K562 (cell line): ENCODE data around the gene MMP17. TPM values are rescaled to one million over a fixed set of nuclear protein-coding genes. Genes with fewer than 3 reads are reported as not detected.

Source experiments
- ATAC-seq: fragments of 200-7000 bp; cut with Tn5 transposase; 3 replicates; pipeline ENCODE4 v1.9.1; 2020; ENCODE audit warnings: moderate library complexity
- BruUV-seq: library from RNA; stranded (reverse); fragments of 400-500 nt; replicated peaks from 2 replicates; lab custom pipeline; 2021; lab: Mats Ljungman, UMichigan
- CTCF ChIA-PET: fragments of 300-600 bp; formaldehyde crosslinking; extraction: SDS; loops from one replicate; lab custom pipeline; 2021; ENCODE audit warnings: low intra/inter-chr PET ratio; lab: Yijun Ruan, JAX
- POLR2A ChIA-PET: fragments of 300-600, 350-650 bp; sonication (Branson Sonifier 250); formaldehyde crosslinking; extraction: SDS; loops from one replicate; lab custom pipeline; 2021; ENCODE audit warnings: antibody characterized with exemption, inconsistent platforms; lab: Yijun Ruan, JAX
- DNase-seq, 4 experiments: peaks; one replicate each; pipeline versions ENCODE4 v3.0.0 to v3.0.0-alpha.2; 2011 to 2018; ENCODE audit warnings: low spot score in 3 of 4, mixed read lengths in 3 of 4; ENCODE audit errors: extremely low read depth in 1 of 4
- FAIRE-seq: peaks from 2 replicates; lab custom pipeline; 2011; peaks lifted over from hg19 to GRCh38; lab: Jason Lieb, UNC
- H2AFZ ChIP-seq: 2 replicates; pipeline ENCODE4 v1.6.0; 2011; ENCODE audit warnings: low read depth, low read length, control low read depth, inconsistent platforms
- H3K27ac ChIP-seq: fragments of 200-600 bp; 3 replicates; pipeline ENCODE4 v1.8.0; 2011; ENCODE audit warnings: low read depth, mild to moderate bottlenecking, control low read depth, inconsistent platforms, low read length, moderate library complexity, mixed read lengths; ENCODE audit errors: extremely low read depth
- H3K27me3 ChIP-seq, 2 experiments: fragments of 300-600 bp in 1 of 2; 2 replicates in 1 of 2; 3 replicates in 1 of 2; pipeline versions ENCODE4 v1.6.0 to v1.8.0; 2011; ENCODE audit warnings: inconsistent platforms in 2 of 2, low read length in 2 of 2, mild to moderate bottlenecking in 1 of 2, mixed read lengths in 1 of 2, moderate library complexity in 1 of 2; ENCODE audit not compliant: control insufficient read depth in 2 of 2, insufficient read depth in 2 of 2
- H3K36me3 ChIP-seq: fragments of 300-600 bp; 3 replicates; pipeline ENCODE4 v1.8.0; 2011; ENCODE audit warnings: mild to moderate bottlenecking, low read length, inconsistent platforms; ENCODE audit not compliant: control insufficient read depth, insufficient read depth
- H3K4me1 ChIP-seq, 2 experiments: fragments of 200-600 bp in 1 of 2; replicated peaks in 1 of 2; 2 replicates in 1 of 2; 3 replicates in 1 of 2; pipeline versions ENCODE4 v1.5.1 to v1.8.0; 2011; ENCODE audit warnings: inconsistent platforms in 2 of 2, low read length in 2 of 2, mild to moderate bottlenecking in 1 of 2, mixed read lengths in 1 of 2, moderate library complexity in 1 of 2; ENCODE audit not compliant: control insufficient read depth in 2 of 2, insufficient read depth in 2 of 2
- H3K4me2 ChIP-seq: 2 replicates; pipeline ENCODE4 v1.6.1; 2011; ENCODE audit warnings: low read length, control low read depth, inconsistent platforms, mixed read lengths; ENCODE audit not compliant: insufficient read depth
- H3K4me3 ChIP-seq: fragments of 200-600 bp; sonication (generic), shearing (Covaris generic); 2 replicates; pipeline ENCODE4 v1.5.1; 2016; ENCODE audit warnings: control low read depth, inconsistent platforms
- H3K79me2 ChIP-seq: fragments of 200-600 bp; 3 replicates; pipeline ENCODE4 v1.8.0; 2011; ENCODE audit warnings: low read length, inconsistent platforms; ENCODE audit not compliant: control insufficient read depth, insufficient read depth
- H3K9ac ChIP-seq, 2 experiments: 2 replicates each; pipeline versions ENCODE4 v1.6.0 to v1.6.1; 2011; ENCODE audit warnings: low read depth in 2 of 2, low read length in 2 of 2, control low read depth in 1 of 2, inconsistent platforms in 1 of 2, mild to moderate bottlenecking in 1 of 2, mixed read lengths in 1 of 2; ENCODE audit not compliant: insufficient read depth in 1 of 2
- H3K9me1 ChIP-seq: one replicate; pipeline ENCODE4 v1.6.0; 2011; ENCODE audit warnings: inconsistent platforms, mild to moderate bottlenecking, low read length, moderate library complexity; ENCODE audit not compliant: control insufficient read depth, insufficient read depth
- H3K9me3 ChIP-seq: replicated peaks from 2 replicates; pipeline ENCODE4 v1.5.1; 2011; ENCODE audit warnings: low read depth, low read length, inconsistent platforms; ENCODE audit not compliant: control insufficient read depth, insufficient read depth
- H4K20me1 ChIP-seq: replicated peaks from 2 replicates; pipeline ENCODE4 v1.6.1; 2011; ENCODE audit warnings: low read length, inconsistent platforms, mixed read lengths; ENCODE audit not compliant: control insufficient read depth, insufficient read depth
- NCOA6 ChIP-seq: fragments of 450-650 bp; IDR thresholded peaks from 2 replicates; pipeline ENCODE4 v1.6.1; 2017; ENCODE audit warnings: mild to moderate bottlenecking
- POLR2G ChIP-seq: fragments of 200-400 bp; formaldehyde crosslinking; IDR thresholded peaks from 2 replicates; pipeline ENCODE4 v1.6.1; 2017; ENCODE audit warnings: low read depth, mild to moderate bottlenecking, antibody characterized with exemption, low read length, moderate library complexity
- RBFOX2 ChIP-seq: fragments of 200-400 bp; formaldehyde crosslinking; IDR thresholded peaks from 2 replicates; pipeline ENCODE4 v1.6.1; 2017; ENCODE audit warnings: low read depth, mild to moderate bottlenecking, low read length, moderate library complexity
- SMC3 ChIP-seq: conservative IDR thresholded peaks from 2 replicates; pipeline ENCODE4 v1.6.1; 2011; ENCODE audit warnings: low read depth, low read length, improper control_type of control experiment; ENCODE audit not compliant: insufficient read depth
- SREBF2 ChIP-seq: sonication (generic); formaldehyde crosslinking; IDR thresholded peaks from 2 replicates; pipeline ENCODE4 v1.4.0; 2020; ENCODE audit warnings: mild to moderate bottlenecking, missing genetic modification reagents
- STAT5B ChIP-seq: fragments of 250-450 bp; sonication (Bioruptor Pico); IDR thresholded peaks from 2 replicates; pipeline ENCODE4 v1.8.0; 2021; ENCODE audit warnings: mild to moderate bottlenecking, inconsistent platforms
- U2AF1 ChIP-seq: fragments of 200-400 bp; formaldehyde crosslinking; optimal IDR thresholded peaks from 2 replicates; pipeline ENCODE3; 2017; ENCODE audit warnings: mild to moderate bottlenecking, low read depth, low read length, moderate library complexity
- ZNF24 ChIP-seq: fragments of 450-650 bp; IDR thresholded peaks from 2 replicates; pipeline ENCODE4 v1.6.1; 2016
- ZNF76 ChIP-seq: fragments of 250-450 bp; sonication (Bioruptor Pico); IDR thresholded peaks from 2 replicates; pipeline ENCODE4 v1.4.0; 2020; ENCODE audit warnings: mild to moderate bottlenecking, moderate library complexity, borderline replicate concordance
- WGBS: fragments of 100-300 bp; shearing (Covaris generic); methylation state at CpG from one replicate; pipeline ENCODE4 v1.1.6; 2016; ENCODE audit warnings: low coverage, mixed read lengths; ENCODE audit not compliant: insufficient coverage; ENCODE audit errors: missing lambda C conversion rate; 5-methylcytosine and 5-hydroxymethylcytosine counted together
- in situ Hi-C: fragments of 300-500 bp; cut with MboI; formaldehyde crosslinking; loops from 4 replicates; pipeline ENCODE4 v1.15.0; 2018; ENCODE audit warnings: inconsistent platforms, mixed read lengths
- intact Hi-C: fragments of 100-400 bp; cut with micrococcal nuclease; formaldehyde crosslinking; loops from 2 replicates; pipeline ENCODE4 v1.14.2; 2022
- polyA plus RNA-seq, 8 experiments: library from polyadenylated mRNA; depleted of rRNA in 4 of 8; stranded (reverse) in 5 of 8; unstranded in 3 of 8; fragments of >200 nt; fragmentation: Nextera tagmentation in 2 of 8; fragmentation: Illumina TruSeq in 1 of 8; extraction: Ambion mirVana in 2 of 8; extraction: Trizol in 1 of 8; gene quantifications; 2 replicates each; pipeline versions ENCODE4 v1.2.1 to v1.2.3, GENCODE V29; 2011 to 2014; ENCODE audit warnings: inconsistent platforms in 1 of 8, missing spikeins in 1 of 8
- total RNA-seq, 7 experiments: library from RNA; depleted of rRNA in 6 of 7; stranded (reverse); fragments of >200 nt in 6 of 7; fragmentation: Illumina TruSeq in 2 of 7; extraction: Trizol in 2 of 7; gene quantifications; 2 replicates each; pipeline versions ENCODE4 v1.2.1 to v1.2.3, GENCODE V29; 2011 to 2021; ENCODE audit warnings: low replicate concordance in 1 of 7
- TF ChIP-seq, protein P1 (sequence below): sonication (generic); formaldehyde crosslinking; IDR thresholded peaks from 2 replicates; pipeline ENCODE4 v1.8.0; 2022; ENCODE audit warnings: mild to moderate bottlenecking, missing genetic modification reagents

Gene MMP17
- total and polyA plus RNA-seq, 9 of the 15 experiments (the other 6 are each of a cell fraction or from before 2014, with no cell fraction given) = 1.1 to 21.2 (median 17.1) TPM; not detected in 2

GRCh38 chr12:131897875-131898274 lies 69.7 kb downstream of the MMP17 start:
- Histone ChIP-seq H3K27me3 (no peaks in the 10 kb centered on the region), H3K36me3 (peaks cover 8% of the 10 kb centered on the region; the same call in 1 of the 3 replicates), H3K4me1 (peaks cover 4 to 54% of the 10 kb centered on the region in 2 experiments; a peak in 4 of 5 replicates), H3K9me3 (no peaks in the 10 kb centered on the region), H3K27ac (no peak overlapping the region), H3K79me2 (peaks cover 16% of the 10 kb centered on the region), H3K9ac (no peak overlapping the region), H3K4me3 (no peak overlapping the region), H2AFZ (no peak overlapping the region), H3K4me2 (no peak overlapping the region), H3K9me1 (no peaks in the 10 kb centered on the region), H4K20me1 (peaks cover 7% of the 10 kb centered on the region; the same call in 1 of the 2 replicates)
- intact Hi-C loops (no loop called here), in situ Hi-C loops (no loop called here)
- no peak for TF ChIP-seq U2AF1
- ChIA-PET CTCF (no interaction called here), POLR2A (interaction anchor here (1.1 to 2.2 kb wide), 2 partner anchors 12 to 32 kb away, joined by 5 to 8 read pairs; no protein-coding TSS in a partner anchor)
- 71% methylated on average over 9 of the region's 9 CpGs for WGBS
- BruUV-seq = no TSS peak
- no peak for FAIRE-seq
- no peak for DNase-seq
- no peak for ATAC-seq

DNA sequence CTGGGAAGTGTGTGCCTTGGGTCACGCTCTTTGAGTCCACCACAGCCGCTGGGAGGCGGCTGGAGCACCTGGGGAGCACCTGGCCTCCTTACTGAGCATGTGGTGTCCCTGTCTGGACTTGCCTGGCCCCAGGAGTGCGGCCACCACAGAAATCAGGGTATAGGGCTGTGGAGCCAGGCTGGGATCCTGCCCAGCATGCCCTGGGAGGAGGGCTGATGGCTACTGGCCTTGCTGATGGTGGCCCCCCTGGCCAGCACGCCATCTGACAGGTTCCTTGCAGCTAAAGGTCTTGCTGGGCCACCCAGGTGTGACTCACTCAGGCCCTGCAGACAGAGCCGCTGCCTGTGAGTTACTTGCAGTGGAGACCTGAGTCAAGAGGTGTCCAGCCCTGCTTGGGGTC lies 72.2 kb downstream of the MMP17 start:
- no peaks in the 10 kb centered on the region for H3K9me3 ChIP-seq
- WGBS = 92% methylated on average over 6 of the region's 6 CpGs
- ATAC-seq (no peak), FAIRE-seq (no peak), DNase-seq (no peak)
- CTCF ChIA-PET = interaction anchor here (0.6 kb wide), 1 partner anchor 70 kb away, joined by 3 read pairs; no protein-coding TSS in a partner anchor
- POLR2A ChIA-PET = interaction anchor here (0.5 to 2.2 kb wide), 5 partner anchors 10 to 33 kb away, joined by 3 to 8 read pairs (median 3); no protein-coding TSS in a partner anchor
- H3K9me1 ChIP-seq = no peaks in the 10 kb centered on the region
- peaks cover 8% of the 10 kb centered on the region; the same call in 1 of the 3 replicates for H3K36me3 ChIP-seq
- intact Hi-C loops = no loop called here
- H3K4me1 ChIP-seq = peaks cover 0 to 57% of the 10 kb centered on the region in 2 experiments; a peak in 4 of 5 replicates
- no peak overlapping the region for H2AFZ ChIP-seq
- H4K20me1 ChIP-seq = peaks cover 19% of the 10 kb centered on the region; the same call in 1 of the 2 replicates
- peaks cover 13% of the 10 kb centered on the region for H3K79me2 ChIP-seq
- H3K4me2 ChIP-seq = no peak overlapping the region
- in situ Hi-C loops = no loop called here
- H3K4me3 ChIP-seq = no peak overlapping the region
- H3K9ac ChIP-seq = peak overlapping the region in 1 of 2 experiments; percentile 73; a peak in 2 of 4 replicates
- no peaks in the 10 kb centered on the region for H3K27me3 ChIP-seq
- no peak overlapping the region for H3K27ac ChIP-seq
- BruUV-seq = no TSS peak
- TF ChIP-seq SREBF2 (CRISPR knock-in tag) (no peak), POLR2G (peak; percentile 33; the same call in 1 of the 2 replicates), SMC3 (no peak), RBFOX2 (peak; percentile 42; the same call in 1 of the 2 replicates), STAT5B (CRISPR knock-in tag) (no peak), ZNF76 (CRISPR knock-in tag) (no peak), ZNF24 (no peak), NCOA6 (no peak)
- TF ChIP-seq, protein P1, sequence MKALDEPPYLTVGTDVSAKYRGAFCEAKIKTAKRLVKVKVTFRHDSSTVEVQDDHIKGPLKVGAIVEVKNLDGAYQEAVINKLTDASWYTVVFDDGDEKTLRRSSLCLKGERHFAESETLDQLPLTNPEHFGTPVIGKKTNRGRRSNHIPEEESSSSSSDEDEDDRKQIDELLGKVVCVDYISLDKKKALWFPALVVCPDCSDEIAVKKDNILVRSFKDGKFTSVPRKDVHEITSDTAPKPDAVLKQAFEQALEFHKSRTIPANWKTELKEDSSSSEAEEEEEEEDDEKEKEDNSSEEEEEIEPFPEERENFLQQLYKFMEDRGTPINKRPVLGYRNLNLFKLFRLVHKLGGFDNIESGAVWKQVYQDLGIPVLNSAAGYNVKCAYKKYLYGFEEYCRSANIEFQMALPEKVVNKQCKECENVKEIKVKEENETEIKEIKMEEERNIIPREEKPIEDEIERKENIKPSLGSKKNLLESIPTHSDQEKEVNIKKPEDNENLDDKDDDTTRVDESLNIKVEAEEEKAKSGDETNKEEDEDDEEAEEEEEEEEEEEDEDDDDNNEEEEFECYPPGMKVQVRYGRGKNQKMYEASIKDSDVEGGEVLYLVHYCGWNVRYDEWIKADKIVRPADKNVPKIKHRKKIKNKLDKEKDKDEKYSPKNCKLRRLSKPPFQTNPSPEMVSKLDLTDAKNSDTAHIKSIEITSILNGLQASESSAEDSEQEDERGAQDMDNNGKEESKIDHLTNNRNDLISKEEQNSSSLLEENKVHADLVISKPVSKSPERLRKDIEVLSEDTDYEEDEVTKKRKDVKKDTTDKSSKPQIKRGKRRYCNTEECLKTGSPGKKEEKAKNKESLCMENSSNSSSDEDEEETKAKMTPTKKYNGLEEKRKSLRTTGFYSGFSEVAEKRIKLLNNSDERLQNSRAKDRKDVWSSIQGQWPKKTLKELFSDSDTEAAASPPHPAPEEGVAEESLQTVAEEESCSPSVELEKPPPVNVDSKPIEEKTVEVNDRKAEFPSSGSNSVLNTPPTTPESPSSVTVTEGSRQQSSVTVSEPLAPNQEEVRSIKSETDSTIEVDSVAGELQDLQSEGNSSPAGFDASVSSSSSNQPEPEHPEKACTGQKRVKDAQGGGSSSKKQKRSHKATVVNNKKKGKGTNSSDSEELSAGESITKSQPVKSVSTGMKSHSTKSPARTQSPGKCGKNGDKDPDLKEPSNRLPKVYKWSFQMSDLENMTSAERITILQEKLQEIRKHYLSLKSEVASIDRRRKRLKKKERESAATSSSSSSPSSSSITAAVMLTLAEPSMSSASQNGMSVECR (CRISPR knock-in tag) = no peak
